GM23338 (cell line): Measurements from ENCODE around the gene PGF. TPM values are rescaled to one million over a fixed set of nuclear protein-coding genes. Genes with fewer than 3 reads are reported as not detected.

ENCODE experiments used
- ATAC-seq: fragments of 200-7000 bp; cut with Tn5 transposase; 3 replicates; pipeline ENCODE4 v1.9.1; 2020
- DNase-seq: peaks from one replicate; pipeline ENCODE4 v3.0.0-alpha.2; 2015; ENCODE audit warnings: low spot score
- H2AFZ ChIP-seq: fragments of 200-600 bp; sonication (generic); 2 replicates; pipeline ENCODE4 v1.8.0; 2016; ENCODE audit warnings: antibody characterized with exemption, mild to moderate bottlenecking, moderate library complexity
- H3F3A ChIP-seq: fragments of 200-600 bp; sonication (generic); replicated peaks from 2 replicates; pipeline ENCODE4 v1.8.0; 2017; ENCODE audit warnings: antibody characterized with exemption, mixed run types, low read depth
- H3K27ac ChIP-seq: fragments of 200-600 bp; sonication (generic); 2 replicates; pipeline ENCODE4 v1.6.1; 2016; ENCODE audit warnings: low read depth
- H3K27me3 ChIP-seq: fragments of 200-600 bp; sonication (generic); 2 replicates; pipeline ENCODE4 v1.8.0; 2016; ENCODE audit warnings: mild to moderate bottlenecking, mixed run types, moderate library complexity; ENCODE audit not compliant: insufficient read depth
- H3K36me3 ChIP-seq: fragments of 200-600 bp; sonication (generic); 2 replicates; pipeline ENCODE4 v1.8.0; 2016; ENCODE audit warnings: mild to moderate bottlenecking; ENCODE audit not compliant: insufficient read depth
- H3K4me1 ChIP-seq: fragments of 200-600 bp; sonication (generic); 2 replicates; pipeline ENCODE4 v1.8.0; 2016; ENCODE audit warnings: mild to moderate bottlenecking, moderate library complexity; ENCODE audit not compliant: insufficient read depth
- H3K4me2 ChIP-seq: fragments of 200-600 bp; sonication (generic); 2 replicates; pipeline ENCODE4 v1.7.1; 2017; ENCODE audit warnings: mixed run types
- H3K4me3 ChIP-seq: fragments of 200-600 bp; sonication (generic); 2 replicates; pipeline ENCODE4 v1.6.1; 2016; ENCODE audit warnings: mixed run types
- H3K79me2 ChIP-seq: fragments of 200-600 bp; sonication (generic); replicated peaks from 2 replicates; pipeline ENCODE4 v1.8.0; 2017; ENCODE audit warnings: mild to moderate bottlenecking; ENCODE audit not compliant: insufficient read depth
- H3K9me2 ChIP-seq: fragments of 200-600 bp; sonication (generic); 2 replicates; pipeline ENCODE4 v1.8.0; 2017; ENCODE audit not compliant: insufficient read depth
- H4K20me1 ChIP-seq: fragments of 200-600 bp; sonication (generic); replicated peaks from 2 replicates; pipeline ENCODE4 v1.8.0; 2017; ENCODE audit warnings: mild to moderate bottlenecking; ENCODE audit not compliant: insufficient read depth
- H3K27ac Mint-ChIP-seq: 2 replicates; pipeline ENCODE4 v1.8.0; 2020; ENCODE audit warnings: inconsistent platforms, mild to moderate bottlenecking, moderate library complexity, mixed read lengths
- H3K27me3 Mint-ChIP-seq: 3 replicates; pipeline ENCODE4 v1.8.0; 2022; ENCODE audit warnings: low read depth, mild to moderate bottlenecking, moderate library complexity, mixed read lengths, inconsistent platforms; ENCODE audit not compliant: insufficient read depth, poor library complexity
- H3K36me3 Mint-ChIP-seq: 3 replicates; pipeline ENCODE4 v1.8.0; 2021; ENCODE audit warnings: low read depth, mild to moderate bottlenecking, inconsistent platforms, moderate library complexity, mixed read lengths
- H3K4me1 Mint-ChIP-seq: 3 replicates; pipeline ENCODE4 v1.8.0; 2020; ENCODE audit warnings: mild to moderate bottlenecking, inconsistent platforms, mixed read lengths
- H3K4me3 Mint-ChIP-seq: 3 replicates; pipeline ENCODE4 v1.8.0; 2021; ENCODE audit warnings: moderate library complexity, mild to moderate bottlenecking, inconsistent platforms, mixed read lengths
- H3K9me3 Mint-ChIP-seq: 3 replicates; pipeline ENCODE4 v1.8.0; 2020; ENCODE audit warnings: moderate library complexity, mild to moderate bottlenecking, inconsistent platforms, mixed read lengths
- CREB1 ChIP-seq: fragments of 250-450 bp; sonication (Bioruptor Pico); IDR thresholded peaks from 2 replicates; pipeline ENCODE4 v1.5.0; 2020; ENCODE audit warnings: low read depth, mild to moderate bottlenecking, moderate library complexity
- EZH2 ChIP-seq: fragments of 200-600 bp; sonication (generic); IDR thresholded peaks from one replicate; pipeline ENCODE4 v1.8.0; 2017; ENCODE audit warnings: antibody characterized with exemption, mild to moderate bottlenecking, low read depth; ENCODE audit not compliant: unreplicated experiment
- EZH2phosphoT487 ChIP-seq: fragments of 200-600 bp; sonication (generic); IDR thresholded peaks from one replicate; pipeline ENCODE4 v1.8.1; 2018; ENCODE audit warnings: antibody characterized with exemption; ENCODE audit not compliant: unreplicated experiment
- JUNB ChIP-seq: IDR thresholded peaks from one replicate; pipeline ENCODE4 v1.6.1; 2016; ENCODE audit warnings: antibody characterized with exemption; ENCODE audit not compliant: unreplicated experiment
- NANOG ChIP-seq: IDR thresholded peaks from 2 replicates; pipeline ENCODE4 v1.6.1; 2016; ENCODE audit warnings: antibody characterized with exemption, borderline replicate concordance
- POLR2AphosphoS5 ChIP-seq: IDR thresholded peaks from 2 replicates; pipeline ENCODE4 v1.6.1; 2016; ENCODE audit warnings: antibody characterized with exemption, low read depth
- STAT1 ChIP-seq: IDR thresholded peaks from one replicate; pipeline ENCODE4 v1.6.1; 2016; ENCODE audit warnings: antibody characterized with exemption; ENCODE audit not compliant: unreplicated experiment
- ZNF114 ChIP-seq: fragments of 250-450 bp; sonication (Bioruptor Pico); IDR thresholded peaks from 2 replicates; pipeline ENCODE4 v1.5.0; 2020; ENCODE audit warnings: mild to moderate bottlenecking, moderate library complexity
- ZNF331 ChIP-seq: fragments of 250-450 bp; sonication (Bioruptor Pico); IDR thresholded peaks from 2 replicates; pipeline ENCODE4 v1.5.0; 2020; ENCODE audit warnings: low read depth, mild to moderate bottlenecking, moderate library complexity
- polyA plus RNA-seq: library from polyadenylated mRNA; unstranded; fragments of >200 nt; fragmentation: Nextera tagmentation; extraction: Ambion mirVana; gene quantifications from 2 replicates; pipeline ENCODE4 v1.2.1, GENCODE V29; 2016
- total RNA-seq: library from RNA; depleted of rRNA; stranded (reverse); fragments of >200 nt; shearing (Covaris generic); gene quantifications from 2 replicates; pipeline ENCODE4 v1.2.3, GENCODE V29; 2014
- TF ChIP-seq, protein P1 (sequence below): IDR thresholded peaks from 2 replicates; pipeline ENCODE4 v1.6.1; 2016; ENCODE audit warnings: antibody characterized with exemption
- TF ChIP-seq, protein P2 (sequence below): IDR thresholded peaks from one replicate; pipeline ENCODE4 v1.6.1; 2018; ENCODE audit warnings: antibody characterized with exemption; ENCODE audit not compliant: unreplicated experiment
- TF ChIP-seq, protein P3 (sequence below), 2 experiments: fragments of 200-600 bp in 1 of 2; sonication (generic) in 1 of 2; conservative IDR thresholded peaks; 2 replicates each; pipeline versions ENCODE4 v1.5.1 to v1.6.1; 2016 to 2017; ENCODE audit warnings: antibody characterized with exemption in 2 of 2, low read depth in 2 of 2, mild to moderate bottlenecking in 2 of 2, moderate library complexity in 1 of 2
- TF ChIP-seq, protein P4 (sequence below): fragments of 250-450 bp; sonication (Bioruptor Pico); IDR thresholded peaks from 2 replicates; pipeline ENCODE4 v1.5.0; 2020; ENCODE audit warnings: mild to moderate bottlenecking, moderate library complexity

Gene PGF
- total and polyA plus RNA-seq, 2 experiments from 2014 or later: 2.9 to 6.3 TPM

DNA sequence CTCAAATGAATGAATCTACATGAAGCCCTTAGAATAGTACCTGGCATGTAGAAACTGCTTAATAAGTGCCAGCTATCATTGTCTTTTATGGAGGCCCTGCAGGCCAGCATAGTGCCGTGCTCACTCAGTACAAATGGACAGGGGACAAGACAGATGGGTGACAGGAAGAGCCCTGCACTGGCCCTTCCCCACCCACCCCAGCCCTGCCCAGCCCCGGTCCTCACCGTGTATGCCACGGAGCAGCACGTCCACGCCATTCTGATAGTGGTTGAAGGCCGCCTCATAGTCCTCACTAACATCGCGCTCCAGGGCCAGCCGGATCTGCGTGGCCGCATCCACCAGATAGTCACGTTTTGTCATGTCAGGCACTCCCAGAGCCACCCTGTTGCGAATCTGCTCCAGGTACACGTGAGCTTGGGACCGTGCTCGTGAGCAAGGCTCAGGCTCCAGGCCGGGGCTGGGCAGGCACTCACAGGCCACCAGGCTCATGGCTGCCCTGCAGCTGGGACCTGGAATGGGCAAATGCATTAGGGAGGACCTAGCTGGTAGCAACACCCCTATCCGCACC lies 34.3 kb downstream of the PGF start:
- DNase-seq (no peak), ATAC-seq (no peak)
- no peak overlapping the region for H3K27ac Mint-ChIP-seq
- TF ChIP-seq, protein P1, sequence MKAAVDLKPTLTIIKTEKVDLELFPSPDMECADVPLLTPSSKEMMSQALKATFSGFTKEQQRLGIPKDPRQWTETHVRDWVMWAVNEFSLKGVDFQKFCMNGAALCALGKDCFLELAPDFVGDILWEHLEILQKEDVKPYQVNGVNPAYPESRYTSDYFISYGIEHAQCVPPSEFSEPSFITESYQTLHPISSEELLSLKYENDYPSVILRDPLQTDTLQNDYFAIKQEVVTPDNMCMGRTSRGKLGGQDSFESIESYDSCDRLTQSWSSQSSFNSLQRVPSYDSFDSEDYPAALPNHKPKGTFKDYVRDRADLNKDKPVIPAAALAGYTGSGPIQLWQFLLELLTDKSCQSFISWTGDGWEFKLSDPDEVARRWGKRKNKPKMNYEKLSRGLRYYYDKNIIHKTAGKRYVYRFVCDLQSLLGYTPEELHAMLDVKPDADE: no peak
- TF ChIP-seq POLR2AphosphoS5 (no peak), STAT1 (no peak), ZNF114 (CRISPR knock-in tag) (no peak), CREB1 (CRISPR knock-in tag) (no peak), ZNF331 (CRISPR knock-in tag) (no peak), EZH2phosphoT487 (no peak), NANOG (no peak), EZH2 (no peak), JUNB (no peak)
- TF ChIP-seq, protein P2, sequence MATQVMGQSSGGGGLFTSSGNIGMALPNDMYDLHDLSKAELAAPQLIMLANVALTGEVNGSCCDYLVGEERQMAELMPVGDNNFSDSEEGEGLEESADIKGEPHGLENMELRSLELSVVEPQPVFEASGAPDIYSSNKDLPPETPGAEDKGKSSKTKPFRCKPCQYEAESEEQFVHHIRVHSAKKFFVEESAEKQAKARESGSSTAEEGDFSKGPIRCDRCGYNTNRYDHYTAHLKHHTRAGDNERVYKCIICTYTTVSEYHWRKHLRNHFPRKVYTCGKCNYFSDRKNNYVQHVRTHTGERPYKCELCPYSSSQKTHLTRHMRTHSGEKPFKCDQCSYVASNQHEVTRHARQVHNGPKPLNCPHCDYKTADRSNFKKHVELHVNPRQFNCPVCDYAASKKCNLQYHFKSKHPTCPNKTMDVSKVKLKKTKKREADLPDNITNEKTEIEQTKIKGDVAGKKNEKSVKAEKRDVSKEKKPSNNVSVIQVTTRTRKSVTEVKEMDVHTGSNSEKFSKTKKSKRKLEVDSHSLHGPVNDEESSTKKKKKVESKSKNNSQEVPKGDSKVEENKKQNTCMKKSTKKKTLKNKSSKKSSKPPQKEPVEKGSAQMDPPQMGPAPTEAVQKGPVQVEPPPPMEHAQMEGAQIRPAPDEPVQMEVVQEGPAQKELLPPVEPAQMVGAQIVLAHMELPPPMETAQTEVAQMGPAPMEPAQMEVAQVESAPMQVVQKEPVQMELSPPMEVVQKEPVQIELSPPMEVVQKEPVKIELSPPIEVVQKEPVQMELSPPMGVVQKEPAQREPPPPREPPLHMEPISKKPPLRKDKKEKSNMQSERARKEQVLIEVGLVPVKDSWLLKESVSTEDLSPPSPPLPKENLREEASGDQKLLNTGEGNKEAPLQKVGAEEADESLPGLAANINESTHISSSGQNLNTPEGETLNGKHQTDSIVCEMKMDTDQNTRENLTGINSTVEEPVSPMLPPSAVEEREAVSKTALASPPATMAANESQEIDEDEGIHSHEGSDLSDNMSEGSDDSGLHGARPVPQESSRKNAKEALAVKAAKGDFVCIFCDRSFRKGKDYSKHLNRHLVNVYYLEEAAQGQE: no peak
- TF ChIP-seq, protein P3, sequence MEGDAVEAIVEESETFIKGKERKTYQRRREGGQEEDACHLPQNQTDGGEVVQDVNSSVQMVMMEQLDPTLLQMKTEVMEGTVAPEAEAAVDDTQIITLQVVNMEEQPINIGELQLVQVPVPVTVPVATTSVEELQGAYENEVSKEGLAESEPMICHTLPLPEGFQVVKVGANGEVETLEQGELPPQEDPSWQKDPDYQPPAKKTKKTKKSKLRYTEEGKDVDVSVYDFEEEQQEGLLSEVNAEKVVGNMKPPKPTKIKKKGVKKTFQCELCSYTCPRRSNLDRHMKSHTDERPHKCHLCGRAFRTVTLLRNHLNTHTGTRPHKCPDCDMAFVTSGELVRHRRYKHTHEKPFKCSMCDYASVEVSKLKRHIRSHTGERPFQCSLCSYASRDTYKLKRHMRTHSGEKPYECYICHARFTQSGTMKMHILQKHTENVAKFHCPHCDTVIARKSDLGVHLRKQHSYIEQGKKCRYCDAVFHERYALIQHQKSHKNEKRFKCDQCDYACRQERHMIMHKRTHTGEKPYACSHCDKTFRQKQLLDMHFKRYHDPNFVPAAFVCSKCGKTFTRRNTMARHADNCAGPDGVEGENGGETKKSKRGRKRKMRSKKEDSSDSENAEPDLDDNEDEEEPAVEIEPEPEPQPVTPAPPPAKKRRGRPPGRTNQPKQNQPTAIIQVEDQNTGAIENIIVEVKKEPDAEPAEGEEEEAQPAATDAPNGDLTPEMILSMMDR (conservative IDR thresholded peaks at IDR 0.05; ENCODE audit: low read depth in 2 of 2): no peak
- TF ChIP-seq, protein P4, sequence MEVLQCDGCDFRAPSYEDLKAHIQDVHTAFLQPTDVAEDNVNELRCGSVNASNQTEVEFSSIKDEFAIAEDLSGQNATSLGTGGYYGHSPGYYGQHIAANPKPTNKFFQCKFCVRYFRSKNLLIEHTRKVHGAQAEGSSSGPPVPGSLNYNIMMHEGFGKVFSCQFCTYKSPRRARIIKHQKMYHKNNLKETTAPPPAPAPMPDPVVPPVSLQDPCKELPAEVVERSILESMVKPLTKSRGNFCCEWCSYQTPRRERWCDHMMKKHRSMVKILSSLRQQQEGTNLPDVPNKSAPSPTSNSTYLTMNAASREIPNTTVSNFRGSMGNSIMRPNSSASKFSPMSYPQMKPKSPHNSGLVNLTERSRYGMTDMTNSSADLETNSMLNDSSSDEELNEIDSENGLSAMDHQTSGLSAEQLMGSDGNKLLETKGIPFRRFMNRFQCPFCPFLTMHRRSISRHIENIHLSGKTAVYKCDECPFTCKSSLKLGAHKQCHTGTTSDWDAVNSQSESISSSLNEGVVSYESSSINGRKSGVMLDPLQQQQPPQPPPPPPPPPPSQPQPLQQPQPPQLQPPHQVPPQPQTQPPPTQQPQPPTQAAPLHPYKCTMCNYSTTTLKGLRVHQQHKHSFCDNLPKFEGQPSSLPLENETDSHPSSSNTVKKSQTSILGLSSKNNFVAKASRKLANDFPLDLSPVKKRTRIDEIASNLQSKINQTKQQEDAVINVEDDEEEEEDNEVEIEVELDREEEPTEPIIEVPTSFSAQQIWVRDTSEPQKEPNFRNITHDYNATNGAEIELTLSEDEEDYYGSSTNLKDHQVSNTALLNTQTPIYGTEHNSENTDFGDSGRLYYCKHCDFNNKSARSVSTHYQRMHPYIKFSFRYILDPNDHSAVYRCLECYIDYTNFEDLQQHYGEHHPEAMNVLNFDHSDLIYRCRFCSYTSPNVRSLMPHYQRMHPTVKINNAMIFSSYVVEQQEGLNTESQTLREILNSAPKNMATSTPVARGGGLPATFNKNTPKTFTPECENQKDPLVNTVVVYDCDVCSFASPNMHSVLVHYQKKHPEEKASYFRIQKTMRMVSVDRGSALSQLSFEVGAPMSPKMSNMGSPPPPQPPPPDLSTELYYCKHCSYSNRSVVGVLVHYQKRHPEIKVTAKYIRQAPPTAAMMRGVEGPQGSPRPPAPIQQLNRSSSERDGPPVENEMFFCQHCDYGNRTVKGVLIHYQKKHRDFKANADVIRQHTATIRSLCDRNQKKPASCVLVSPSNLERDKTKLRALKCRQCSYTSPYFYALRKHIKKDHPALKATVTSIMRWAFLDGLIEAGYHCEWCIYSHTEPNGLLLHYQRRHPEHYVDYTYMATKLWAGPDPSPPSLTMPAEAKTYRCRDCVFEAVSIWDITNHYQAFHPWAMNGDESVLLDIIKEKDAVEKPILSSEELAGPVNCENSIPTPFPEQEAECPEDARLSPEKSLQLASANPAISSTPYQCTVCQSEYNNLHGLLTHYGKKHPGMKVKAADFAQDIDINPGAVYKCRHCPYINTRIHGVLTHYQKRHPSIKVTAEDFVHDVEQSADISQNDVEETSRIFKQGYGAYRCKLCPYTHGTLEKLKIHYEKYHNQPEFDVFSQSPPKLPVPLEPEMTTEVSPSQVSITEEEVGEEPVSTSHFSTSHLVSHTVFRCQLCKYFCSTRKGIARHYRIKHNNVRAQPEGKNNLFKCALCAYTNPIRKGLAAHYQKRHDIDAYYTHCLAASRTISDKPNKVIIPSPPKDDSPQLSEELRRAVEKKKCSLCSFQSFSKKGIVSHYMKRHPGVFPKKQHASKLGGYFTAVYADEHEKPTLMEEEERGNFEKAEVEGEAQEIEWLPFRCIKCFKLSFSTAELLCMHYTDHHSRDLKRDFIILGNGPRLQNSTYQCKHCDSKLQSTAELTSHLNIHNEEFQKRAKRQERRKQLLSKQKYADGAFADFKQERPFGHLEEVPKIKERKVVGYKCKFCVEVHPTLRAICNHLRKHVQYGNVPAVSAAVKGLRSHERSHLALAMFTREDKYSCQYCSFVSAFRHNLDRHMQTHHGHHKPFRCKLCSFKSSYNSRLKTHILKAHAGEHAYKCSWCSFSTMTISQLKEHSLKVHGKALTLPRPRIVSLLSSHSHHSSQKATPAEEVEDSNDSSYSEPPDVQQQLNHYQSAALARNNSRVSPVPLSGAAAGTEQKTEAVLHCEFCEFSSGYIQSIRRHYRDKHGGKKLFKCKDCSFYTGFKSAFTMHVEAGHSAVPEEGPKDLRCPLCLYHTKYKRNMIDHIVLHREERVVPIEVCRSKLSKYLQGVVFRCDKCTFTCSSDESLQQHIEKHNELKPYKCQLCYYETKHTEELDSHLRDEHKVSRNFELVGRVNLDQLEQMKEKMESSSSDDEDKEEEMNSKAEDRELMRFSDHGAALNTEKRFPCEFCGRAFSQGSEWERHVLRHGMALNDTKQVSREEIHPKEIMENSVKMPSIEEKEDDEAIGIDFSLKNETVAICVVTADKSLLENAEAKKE (CRISPR knock-in tag): no peak
- Histone ChIP-seq H3K4me3 (no peak overlapping the region), H3K27ac (no peak overlapping the region), H3K27me3 (no peaks in the 10 kb centered on the region), H3K9me2 (no peaks in the 10 kb centered on the region), H3F3A (no peaks in the 10 kb centered on the region), H3K4me2 (no peak overlapping the region), H3K36me3 (no peaks in the 10 kb centered on the region), H4K20me1 (no peaks in the 10 kb centered on the region), H3K4me1 (peaks cover 6% of the 10 kb centered on the region; the same call in 1 of the 2 replicates), H3K79me2 (no peaks in the 10 kb centered on the region), H2AFZ (no peak overlapping the region)
- peaks cover 3% of the 10 kb centered on the region for H3K27me3 Mint-ChIP-seq
- H3K9me3 Mint-ChIP-seq: no peaks in the 10 kb centered on the region
- H3K4me1 Mint-ChIP-seq: peaks cover 7% of the 10 kb centered on the region
- no peak overlapping the region for H3K4me3 Mint-ChIP-seq
- H3K36me3 Mint-ChIP-seq: peaks cover 5% of the 10 kb centered on the region; the same call in 1 of the 3 replicates
